ENCODE data around the gene ZFP36L1.

Gene ZFP36L1

GRCh38 chr14:68797121-68797670, 4.3 kb upstream of the ZFP36L1 start:
- H3K4me3 ChIP-seq (ENCODE audit: low read length): no peak overlapping the region
- no peak overlapping the region for H3K4me2 ChIP-seq (ENCODE audit: low read length)
- peak; percentile 89 for DNase-seq
- peak overlapping the region; percentile 95 for H3K18ac ChIP-seq (ENCODE audit: low read length)
- no peak overlapping the region for H4K5ac ChIP-seq (ENCODE audit: low read length)
- H2BK120ac ChIP-seq (ENCODE audit: low read depth, low read length): peak overlapping the region; percentile 56
- H2AK5ac ChIP-seq (ENCODE audit: low read length): no peak overlapping the region
- peak overlapping the region; percentile 10 for H3K9ac ChIP-seq (ENCODE audit: low read length)
- H2BK5ac ChIP-seq (ENCODE audit: low read length): peak overlapping the region; percentile 94
- no peaks in the 10 kb centered on the region for H3K79me1 ChIP-seq (ENCODE audit: low read length)
- peaks cover 5% of the 10 kb centered on the region for H3K4me1 ChIP-seq (ENCODE audit: control insufficient read depth, low read depth, low read length)
- no peak overlapping the region for H4K8ac ChIP-seq (ENCODE audit: low read depth, low read length)
- no peak overlapping the region for H3K23ac ChIP-seq (ENCODE audit: low read length)
- peaks cover 6% of the 10 kb centered on the region for H3K79me2 ChIP-seq (ENCODE audit: control insufficient read depth, insufficient read depth, low read length)
- H3K27me3 ChIP-seq (ENCODE audit: insufficient read depth, low read length, poor library complexity): no peaks in the 10 kb centered on the region
- peak overlapping the region; percentile 98 for H3K27ac ChIP-seq (ENCODE audit: low read depth, low read length)
- H3K56ac ChIP-seq (ENCODE audit: low read length): peak overlapping the region; percentile 83
- no peak overlapping the region for H2BK15ac ChIP-seq (replicated peaks; ENCODE audit: low read depth)
- no peaks in the 10 kb centered on the region for H3K36me3 ChIP-seq (ENCODE audit: control insufficient read depth, insufficient read depth, low read length)
- WGBS (ENCODE audit: extremely low coverage, insufficient coverage, low lambda C conversion rate): no CpG with 5 or more reads among the region's 7 CpGs
- peak overlapping the region; percentile 66 for H3K4ac ChIP-seq (ENCODE audit: low read depth, low read length)

- Histone ChIP-seq H3K79me1 (ENCODE audit: low read length) (no peaks in the 10 kb centered on the region), H2AK5ac (ENCODE audit: low read length) (peak overlapping the region; percentile 82), H3K4me2 (ENCODE audit: low read length) (peak overlapping the region; percentile 40), H4K8ac (ENCODE audit: low read depth, low read length) (no peak overlapping the region), H3K9ac (ENCODE audit: low read length) (peak overlapping the region; percentile 72), H2BK15ac (replicated peaks; ENCODE audit: low read depth) (no peak overlapping the region), H3K56ac (ENCODE audit: low read length) (peak overlapping the region; percentile 91), H3K4me3 (ENCODE audit: low read length) (peak overlapping the region; percentile 16), H3K36me3 (ENCODE audit: control insufficient read depth, insufficient read depth, low read length) (no peaks in the 10 kb centered on the region), H3K4ac (ENCODE audit: low read depth, low read length) (peak overlapping the region; percentile 49), H3K18ac (ENCODE audit: low read length) (peak overlapping the region; percentile 95), H3K23ac (ENCODE audit: low read length) (no peak overlapping the region), H2BK5ac (ENCODE audit: low read length) (peak overlapping the region; percentile 94), H4K5ac (ENCODE audit: low read length) (no peak overlapping the region), H2BK120ac (ENCODE audit: low read depth, low read length) (peak overlapping the region; percentile 56), H3K27me3 (ENCODE audit: insufficient read depth, low read length, poor library complexity) (no peaks in the 10 kb centered on the region), H3K27ac (ENCODE audit: low read depth, low read length) (peak overlapping the region; percentile 98), H3K4me1 (ENCODE audit: control insufficient read depth, low read depth, low read length) (peaks cover 5% of the 10 kb centered on the region), H3K79me2 (ENCODE audit: control insufficient read depth, insufficient read depth, low read length) (peaks cover 13% of the 10 kb centered on the region)
- DNase-seq: peak; percentile 65
- no CpG with 5 or more reads among the region's 5 CpGs for WGBS (ENCODE audit: extremely low coverage, insufficient coverage, low lambda C conversion rate)
Measured at GRCh38 chr14:68796418-68797101, 3.7 kb upstream of the ZFP36L1 start.

DNA sequence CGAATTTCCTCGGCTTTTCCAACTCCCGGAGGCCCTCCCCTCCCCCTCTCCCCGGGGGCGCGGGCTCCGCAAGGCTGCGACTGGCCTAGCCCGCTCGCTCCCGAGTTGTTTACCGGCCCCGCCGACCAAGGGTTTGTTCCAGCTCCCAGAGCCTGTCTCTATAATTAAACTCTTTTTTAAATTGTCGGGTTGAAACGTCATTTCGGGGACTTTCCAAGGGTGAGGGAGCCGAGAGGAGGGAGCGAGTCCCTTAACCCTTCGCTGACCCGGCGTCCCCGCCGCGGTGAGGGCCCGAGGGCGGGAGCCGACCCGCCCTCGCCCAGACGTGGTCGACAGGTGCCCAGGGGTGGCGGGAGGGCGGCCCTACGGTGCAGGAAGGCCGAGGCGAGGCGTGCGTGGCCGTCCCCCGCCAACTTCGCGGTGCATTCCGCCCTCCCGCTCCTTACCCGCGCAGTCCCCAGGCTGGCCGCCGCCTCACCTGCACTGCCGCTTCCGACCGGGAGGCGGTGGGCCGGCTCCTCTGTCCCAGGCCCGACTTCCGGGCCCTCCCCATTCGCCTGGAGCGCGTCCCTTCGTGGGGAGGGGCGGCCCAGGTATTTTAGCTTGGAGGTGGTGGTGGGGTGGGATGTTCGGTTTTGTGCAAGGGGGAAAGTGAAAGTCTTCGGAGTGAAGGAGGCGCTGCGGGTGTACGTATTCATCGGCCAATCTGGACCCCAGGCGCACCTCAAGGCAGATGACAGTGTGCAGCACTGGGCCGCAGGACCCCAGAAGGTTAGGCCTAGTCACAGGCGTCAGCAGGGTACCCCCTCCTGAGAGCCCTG, 2.9 kb upstream of the ZFP36L1 start:
- Histone ChIP-seq H3K79me2 (ENCODE audit: control insufficient read depth, insufficient read depth, low read length) (peaks cover 20% of the 10 kb centered on the region), H4K5ac (ENCODE audit: low read length) (no peak overlapping the region), H2BK120ac (ENCODE audit: low read depth, low read length) (peak overlapping the region; percentile 95), H3K4me1 (ENCODE audit: control insufficient read depth, low read depth, low read length) (peaks cover 5% of the 10 kb centered on the region), H4K8ac (ENCODE audit: low read depth, low read length) (peak overlapping the region; percentile 40), H3K18ac (ENCODE audit: low read length) (peak overlapping the region; percentile 77), H3K79me1 (ENCODE audit: low read length) (no peaks in the 10 kb centered on the region), H3K4ac (ENCODE audit: low read depth, low read length) (peak overlapping the region; percentile 82), H3K27me3 (ENCODE audit: insufficient read depth, low read length, poor library complexity) (no peaks in the 10 kb centered on the region), H3K23ac (ENCODE audit: low read length) (peak overlapping the region; percentile 90), H2BK5ac (ENCODE audit: low read length) (peak overlapping the region; percentile 97), H3K27ac (ENCODE audit: low read depth, low read length) (peak overlapping the region; percentile 98), H2BK15ac (replicated peaks; ENCODE audit: low read depth) (no peak overlapping the region), H3K56ac (ENCODE audit: low read length) (peak overlapping the region; percentile 98), H3K4me2 (ENCODE audit: low read length) (peak overlapping the region; percentile 40), H3K36me3 (ENCODE audit: control insufficient read depth, insufficient read depth, low read length) (no peaks in the 10 kb centered on the region), H2AK5ac (ENCODE audit: low read length) (peak overlapping the region; percentile 62), H3K9ac (ENCODE audit: low read length) (peak overlapping the region; percentile 97), H3K4me3 (ENCODE audit: low read length) (peak overlapping the region; percentile 75)
- peak; percentile 97 for DNase-seq
- no CpG with 5 or more reads among the region's 70 CpGs for WGBS (ENCODE audit: extremely low coverage, insufficient coverage, low lambda C conversion rate)

DNA sequence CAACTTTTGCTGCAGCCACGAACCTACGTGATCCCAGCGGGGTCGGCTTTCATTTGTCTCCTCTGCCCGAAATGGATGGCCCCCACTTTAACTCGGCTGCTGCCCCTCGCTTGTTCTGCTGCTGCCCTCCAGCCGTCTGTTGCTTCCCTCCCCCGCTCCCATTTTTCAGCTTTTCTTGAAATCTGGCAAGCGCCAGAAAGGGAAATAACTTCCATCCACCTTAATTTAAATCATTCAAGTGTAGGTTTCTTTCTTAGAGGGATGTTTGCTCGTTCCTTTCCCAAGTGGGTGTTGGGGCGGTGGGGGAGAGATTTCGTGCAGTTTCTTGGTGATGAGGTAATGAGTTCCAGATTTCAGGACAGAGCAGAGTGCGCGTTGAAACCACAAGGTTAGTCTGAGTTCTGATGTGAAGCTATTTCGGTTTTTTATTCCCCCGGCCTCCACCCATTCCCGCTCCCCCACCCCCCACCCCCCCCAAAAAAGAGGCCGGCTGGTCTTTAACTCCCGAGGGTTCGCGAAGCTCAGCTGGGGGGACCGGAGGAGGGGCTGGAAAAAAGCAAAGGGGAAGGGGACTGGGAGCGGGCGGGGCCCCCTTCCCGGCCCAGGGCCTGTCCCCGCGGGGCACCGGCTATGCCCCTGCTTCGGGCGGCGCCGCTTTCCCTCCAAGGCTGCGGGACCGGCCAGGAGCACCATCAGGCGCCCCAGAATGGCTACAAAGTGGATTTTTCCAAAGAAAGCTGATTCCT, 2.2 kb upstream of the ZFP36L1 start:
- peak overlapping the region; percentile 97 for H3K9ac ChIP-seq (ENCODE audit: low read length)
- H3K4me1 ChIP-seq (ENCODE audit: control insufficient read depth, low read depth, low read length): peaks cover 7% of the 10 kb centered on the region
- peak overlapping the region; percentile 98 for H3K27ac ChIP-seq (ENCODE audit: low read depth, low read length)
- WGBS (ENCODE audit: extremely low coverage, insufficient coverage, low lambda C conversion rate): no CpG with 5 or more reads among the region's 36 CpGs
- H3K18ac ChIP-seq (ENCODE audit: low read length): peak overlapping the region; percentile 77
- H4K8ac ChIP-seq (ENCODE audit: low read depth, low read length): peak overlapping the region; percentile 40
- H2BK15ac ChIP-seq (replicated peaks; ENCODE audit: low read depth): no peak overlapping the region
- H3K79me1 ChIP-seq (ENCODE audit: low read length): peaks cover 2% of the 10 kb centered on the region
- no peaks in the 10 kb centered on the region for H3K36me3 ChIP-seq (ENCODE audit: control insufficient read depth, insufficient read depth, low read length)
- H3K4me2 ChIP-seq (ENCODE audit: low read length): peak overlapping the region; percentile 82
- H3K79me2 ChIP-seq (ENCODE audit: control insufficient read depth, insufficient read depth, low read length): peaks cover 28% of the 10 kb centered on the region
- peak overlapping the region; percentile 75 for H3K4me3 ChIP-seq (ENCODE audit: low read length)
- H4K5ac ChIP-seq (ENCODE audit: low read length): peak overlapping the region; percentile 74
- H3K27me3 ChIP-seq (ENCODE audit: insufficient read depth, low read length, poor library complexity): no peaks in the 10 kb centered on the region
- peak overlapping the region; percentile 82 for H3K4ac ChIP-seq (ENCODE audit: low read depth, low read length)
- H3K23ac ChIP-seq (ENCODE audit: low read length): no peak overlapping the region
- DNase-seq: peak; percentile 78
- H3K56ac ChIP-seq (ENCODE audit: low read length): peak overlapping the region; percentile 98
- peak overlapping the region; percentile 95 for H2BK120ac ChIP-seq (ENCODE audit: low read depth, low read length)
- H2AK5ac ChIP-seq (ENCODE audit: low read length): peak overlapping the region; percentile 27
- peak overlapping the region; percentile 97 for H2BK5ac ChIP-seq (ENCODE audit: low read length)

- peak overlapping the region; percentile 97 for H3K9ac ChIP-seq (ENCODE audit: low read length)
- H3K79me2 ChIP-seq (ENCODE audit: control insufficient read depth, insufficient read depth, low read length): peaks cover 35% of the 10 kb centered on the region
- peak overlapping the region; percentile 72 for H3K4me3 ChIP-seq (ENCODE audit: low read length)
- H3K23ac ChIP-seq (ENCODE audit: low read length): no peak overlapping the region
- peak overlapping the region; percentile 95 for H2BK120ac ChIP-seq (ENCODE audit: low read depth, low read length)
- H2BK15ac ChIP-seq (replicated peaks; ENCODE audit: low read depth): no peak overlapping the region
- no peak overlapping the region for H2AK5ac ChIP-seq (ENCODE audit: low read length)
- peak overlapping the region; percentile 98 for H3K56ac ChIP-seq (ENCODE audit: low read length)
- peak; percentile 89 for DNase-seq
- no peak overlapping the region for H4K5ac ChIP-seq (ENCODE audit: low read length)
- H3K18ac ChIP-seq (ENCODE audit: low read length): peak overlapping the region; percentile 77
- peak overlapping the region; percentile 82 for H3K4me2 ChIP-seq (ENCODE audit: low read length)
- H3K4ac ChIP-seq (ENCODE audit: low read depth, low read length): peak overlapping the region; percentile 82
- peaks cover 1% of the 10 kb centered on the region for H3K36me3 ChIP-seq (ENCODE audit: control insufficient read depth, insufficient read depth, low read length)
- no peaks in the 10 kb centered on the region for H3K27me3 ChIP-seq (ENCODE audit: insufficient read depth, low read length, poor library complexity)
- peaks cover 7% of the 10 kb centered on the region for H3K4me1 ChIP-seq (ENCODE audit: control insufficient read depth, low read depth, low read length)
- peak overlapping the region; percentile 97 for H4K8ac ChIP-seq (ENCODE audit: low read depth, low read length)
- H3K79me1 ChIP-seq (ENCODE audit: low read length): peaks cover 3% of the 10 kb centered on the region
- WGBS (ENCODE audit: extremely low coverage, insufficient coverage, low lambda C conversion rate): no CpG with 5 or more reads among the region's 41 CpGs
- H2BK5ac ChIP-seq (ENCODE audit: low read length): peak overlapping the region; percentile 83
- peak overlapping the region; percentile 98 for H3K27ac ChIP-seq (ENCODE audit: low read depth, low read length)
Measured at GRCh38 chr14:68794130-68794850, 1.4 kb upstream of the ZFP36L1 start.

All from mesendoderm (in vitro differentiated cells).